Activated CD8-positive, alpha-beta memory T cell treated with anti-CD3 and anti-CD28 coated beads, Interleukin-2, amount 50 U/mL, for 24 hours (primary cell): Measurements from ENCODE around the gene PLD3.
A peak's percentile ranks its signal among the peaks of the same experiment; 100 is the strongest.

Experiments
- DNase-seq: peaks from one replicate; pipeline ENCODE4 v3.0.0-alpha.2; 2020; ENCODE audit errors: extremely low read depth

The PLD3 gene

GRCh38 chr19:40413291-40413845 lies 64.9 kb downstream of the PLD3 start, which contains the start of gene PRX:
Gene PRX (minus strand): TSS chr19:40413378. CDS start chr19:40407932, 5,446 bp downstream.
- no peak for DNase-seq

GRCh38 chr19:40414542-40415535 lies 66.3 kb downstream of the PLD3 start:
- no peak for DNase-seq

- DNase-seq: no peak
These were observed 67.3 kb downstream of the PLD3 start for GRCh38 chr19:40415768-40416167.

- DNase-seq: no peak
These were observed 68.6 kb downstream of the PLD3 start for GRCh38 chr19:40416918-40417642.

GRCh38 chr19:40417643-40417981 lies 69.1 kb downstream of the PLD3 start:
- no peak for DNase-seq

GRCh38 chr19:40418040-40418439 lies 69.5 kb downstream of the PLD3 start:
- DNase-seq: no peak

GRCh38 chr19:40419066-40419612 lies 70.6 kb downstream of the PLD3 start:
- DNase-seq: no peak

- no peak for DNase-seq
These were observed 71.3 kb downstream of the PLD3 start for GRCh38 chr19:40419780-40420179.

GRCh38 chr19:40420451-40420765 lies 71.9 kb downstream of the PLD3 start:
- DNase-seq: no peak

- peak; percentile 36 for DNase-seq
These were observed 72.6 kb downstream of the PLD3 start for GRCh38 chr19:40420766-40421765.

GRCh38 chr19:40421993-40422747 lies 73.7 kb downstream of the PLD3 start:
- DNase-seq: no peak

- no peak for DNase-seq
These were observed 74.5 kb downstream of the PLD3 start for GRCh38 chr19:40422748-40423566.

- no peak for DNase-seq
These were observed 75.4 kb downstream of the PLD3 start for GRCh38 chr19:40423938-40424337.

- no peak for DNase-seq
These were observed 76.3 kb downstream of the PLD3 start for GRCh38 chr19:40424637-40425449.

- peak; percentile 100 for DNase-seq
These were observed 77.2 kb downstream of the PLD3 start, which contains the start of gene SERTAD1 for GRCh38 chr19:40425450-40426287. Gene SERTAD1 (minus strand): TSS chr19:40425992. CDS start chr19:40423546, 2,446 bp downstream.
